HEK293 (cell line): ENCODE data around the gene LCN6.
"Not testable (repeated sequence)": the region's sequence is repeated elsewhere in the genome, so short reads cannot be mapped to it uniquely, and the experiment has no call there.

ENCODE experiments used
- CTCF ChIA-PET: fragments of 350-600 bp; formaldehyde crosslinking; extraction: SDS; loops from one replicate; lab custom pipeline; 2021; ENCODE audit warnings: antibody characterized with exemption; lab: Yijun Ruan, JAX
- POLR2A ChIA-PET: fragments of 300-600 bp; formaldehyde crosslinking; extraction: SDS; loops from one replicate; lab custom pipeline; 2020; ENCODE audit warnings: antibody characterized with exemption, inconsistent platforms; lab: Yijun Ruan, JAX
- H3K27ac ChIP-seq: fragments of 200-500 bp; sonication (Bioruptor generic); 2 replicates; pipeline ENCODE4 v1.5.1; 2014; ENCODE audit warnings: low read depth, low read length, control low read depth, inconsistent platforms; ENCODE audit errors: extremely low read depth
- H3K36me3 ChIP-seq, 2 experiments: fragments of 200-500 bp in 1 of 2; sonication (Bioruptor generic) in 1 of 2; 1 replicate in 1 of 2; 2 replicates in 1 of 2; pipeline ENCODE4 v1.5.1; 2014 to 2017; ENCODE audit warnings: inconsistent platforms in 2 of 2, low read length in 2 of 2; ENCODE audit not compliant: control insufficient read depth in 2 of 2, insufficient read depth in 1 of 2
- H3K4me1 ChIP-seq: fragments of 200-500 bp; sonication (Bioruptor generic); 2 replicates; pipeline ENCODE4 v1.5.1; 2014; ENCODE audit warnings: mild to moderate bottlenecking, low read length, inconsistent platforms; ENCODE audit not compliant: control insufficient read depth, insufficient read depth
- H3K4me3 ChIP-seq: 2 replicates; pipeline ENCODE4 v1.5.1; 2011; ENCODE audit warnings: low read depth, mild to moderate bottlenecking, control low read depth, low read length, moderate library complexity
- H3K9me3 ChIP-seq: fragments of 200-500 bp; sonication (Bioruptor generic); 2 replicates; pipeline ENCODE4 v1.5.1; 2014; ENCODE audit warnings: low read depth, low read length, inconsistent platforms; ENCODE audit not compliant: control insufficient read depth, insufficient read depth
- GLIS2 ChIP-seq: fragments of 450-650 bp; formaldehyde crosslinking; IDR thresholded peaks from 2 replicates; pipeline ENCODE4 v1.5.1; 2016; ENCODE audit warnings: missing biosample characterization, missing genetic modification characterization
- RBAK ChIP-seq: fragments of 450-650 bp; formaldehyde crosslinking; IDR thresholded peaks from 2 replicates; pipeline ENCODE4 v1.5.1; 2016; ENCODE audit warnings: missing biosample characterization, missing genetic modification characterization
- ZNF133 ChIP-seq: fragments of 450-650 bp; formaldehyde crosslinking; IDR thresholded peaks from 2 replicates; pipeline ENCODE4 v1.5.1; 2016; ENCODE audit warnings: missing biosample characterization, missing genetic modification characterization
- ZNF138 ChIP-seq: fragments of 450-650 bp; formaldehyde crosslinking; IDR thresholded peaks from 2 replicates; pipeline ENCODE4 v1.5.1; 2016; ENCODE audit warnings: missing biosample characterization, missing genetic modification characterization, borderline replicate concordance
- ZNF16 ChIP-seq: fragments of 450-650 bp; formaldehyde crosslinking; IDR thresholded peaks from 2 replicates; pipeline ENCODE4 v1.5.1; 2016; ENCODE audit warnings: low read depth, missing biosample characterization, missing genetic modification characterization
- ZNF24 ChIP-seq: fragments of 450-650 bp; formaldehyde crosslinking; IDR thresholded peaks from 2 replicates; pipeline ENCODE4 v1.5.1; 2016; ENCODE audit warnings: missing biosample characterization, missing genetic modification characterization
- ZNF280C ChIP-seq: fragments of 450-650 bp; formaldehyde crosslinking; IDR thresholded peaks from 2 replicates; pipeline ENCODE4 v1.5.1; 2016; ENCODE audit warnings: missing biosample characterization, missing genetic modification characterization
- ZNF610 ChIP-seq: fragments of 450-650 bp; formaldehyde crosslinking; IDR thresholded peaks from 2 replicates; pipeline ENCODE4 v1.5.1; 2016; ENCODE audit warnings: missing biosample characterization, missing genetic modification characterization, borderline replicate concordance
- ZNF629 ChIP-seq: fragments of 450-650 bp; formaldehyde crosslinking; IDR thresholded peaks from 2 replicates; pipeline ENCODE4 v1.5.1; 2017; ENCODE audit warnings: missing biosample characterization, missing genetic modification characterization
- ZNF639 ChIP-seq: fragments of 450-650 bp; formaldehyde crosslinking; IDR thresholded peaks from 2 replicates; pipeline ENCODE4 v1.5.1; 2016; ENCODE audit warnings: missing biosample characterization, missing genetic modification characterization
- ZSCAN23 ChIP-seq: fragments of 450-650 bp; formaldehyde crosslinking; IDR thresholded peaks from 2 replicates; pipeline ENCODE4 v1.5.1; 2016; ENCODE audit warnings: missing biosample characterization, missing genetic modification characterization
- TF ChIP-seq, protein P1 (sequence below): fragments of 450-650 bp; formaldehyde crosslinking; IDR thresholded peaks from 2 replicates; pipeline ENCODE4 v1.5.1; 2016; ENCODE audit warnings: missing biosample characterization, missing genetic modification characterization, borderline replicate concordance
- TF ChIP-seq, protein P2 (sequence below): fragments of 450-650 bp; formaldehyde crosslinking; IDR thresholded peaks from 2 replicates; pipeline ENCODE4 v1.5.1; 2016; ENCODE audit warnings: missing biosample characterization, missing genetic modification characterization, borderline replicate concordance
- TF ChIP-seq, protein P3 (sequence below): fragments of 450-650 bp; formaldehyde crosslinking; IDR thresholded peaks from 2 replicates; pipeline ENCODE4 v1.5.1; 2016; ENCODE audit warnings: missing biosample characterization, missing genetic modification characterization

Gene LCN6

DNA sequence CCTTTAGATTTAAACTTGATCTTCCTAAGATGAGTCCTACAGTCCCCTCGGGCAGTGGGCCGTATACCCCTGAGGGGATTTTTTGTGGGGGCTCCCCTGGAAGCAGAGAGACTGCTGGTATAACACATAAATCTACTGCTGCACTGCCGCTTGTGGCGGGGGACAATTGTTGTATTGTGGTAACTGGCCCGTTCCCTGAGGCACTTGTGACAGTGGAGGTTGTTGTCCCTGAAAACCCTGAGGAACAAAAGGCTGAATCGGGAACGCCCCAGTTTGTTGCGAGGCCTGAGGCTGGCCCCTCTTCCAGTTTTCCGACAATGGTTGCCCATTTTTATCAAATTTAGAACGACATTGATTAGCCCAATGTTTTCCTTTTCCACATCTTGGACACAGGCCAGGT is 38.1 kb upstream of the LCN6 start:
- Histone ChIP-seq H3K9me3 (no peaks in the 10 kb centered on the region), H3K4me3 (no peak overlapping the region), H3K27ac (no peak overlapping the region), H3K36me3 (no peaks in the 10 kb centered on the region), H3K4me1 (peaks cover 6% of the 10 kb centered on the region)
- no peak for TF ChIP-seq ZNF639 (tag by site-specific recombination)
- ChIA-PET POLR2A (interaction anchor here (1.6 kb wide), 1 partner anchor 249 kb away, joined by 4 read pairs; no protein-coding TSS in a partner anchor), CTCF (interaction anchor here (0.5 to 6.1 kb wide), 26 partner anchors 8 to 299 kb away, joined by 3 to 61 read pairs (median 4); partner anchors contain the start of genes ABCA2, MAMDC4 and NPDC1)

DNA sequence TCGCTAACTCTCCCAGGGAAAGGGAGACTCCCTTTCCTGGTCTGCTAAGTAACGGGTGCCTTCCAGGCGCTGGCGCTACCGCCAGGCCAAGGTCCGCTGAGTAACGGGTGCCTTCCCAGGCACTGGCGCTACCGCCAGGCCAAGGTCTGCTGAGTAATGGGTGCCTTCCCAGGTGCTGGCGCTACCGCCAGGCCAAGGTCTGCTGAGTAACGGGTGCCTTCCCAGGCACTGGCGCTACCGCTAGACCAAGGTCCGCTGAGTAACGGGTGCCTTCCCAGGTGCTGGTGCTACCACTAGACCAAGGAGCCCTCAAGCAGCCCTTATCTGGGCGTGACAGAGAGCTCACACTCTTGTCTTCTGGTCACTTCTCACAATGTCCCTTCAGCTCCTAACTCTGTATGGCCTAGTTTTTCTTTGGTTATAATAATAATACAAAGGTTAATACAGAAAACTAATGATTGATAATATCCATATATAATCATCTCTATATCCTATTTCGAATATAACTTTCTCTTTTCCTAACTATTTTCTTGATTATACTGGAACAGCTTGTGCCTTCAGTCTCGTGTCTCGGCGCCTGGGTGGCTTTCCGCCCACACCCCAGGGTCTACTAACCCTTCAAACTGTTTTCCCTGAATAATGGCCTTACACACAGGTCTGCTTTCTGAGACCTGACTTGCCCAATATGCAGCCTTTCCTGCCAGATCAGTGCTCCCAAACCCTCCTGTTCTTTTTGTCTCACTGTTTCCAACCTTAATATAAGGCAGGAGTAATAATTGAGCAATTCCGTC is 37.4 kb upstream of the LCN6 start:
- H3K36me3 ChIP-seq, H3K4me1 ChIP-seq, H3K4me3 ChIP-seq, H3K9me3 ChIP-seq, H3K27ac ChIP-seq: not testable (repeated sequence)
- ChIA-PET CTCF (interaction anchor here (0.7 to 6.1 kb wide), 12 partner anchors 8 to 272 kb away, joined by 3 to 61 read pairs (median 6); partner anchors contain the start of genes ABCA2 and LCN15), POLR2A (interaction anchor here (1.6 kb wide), 1 partner anchor 250 kb away, joined by 4 read pairs; no protein-coding TSS in a partner anchor)

DNA sequence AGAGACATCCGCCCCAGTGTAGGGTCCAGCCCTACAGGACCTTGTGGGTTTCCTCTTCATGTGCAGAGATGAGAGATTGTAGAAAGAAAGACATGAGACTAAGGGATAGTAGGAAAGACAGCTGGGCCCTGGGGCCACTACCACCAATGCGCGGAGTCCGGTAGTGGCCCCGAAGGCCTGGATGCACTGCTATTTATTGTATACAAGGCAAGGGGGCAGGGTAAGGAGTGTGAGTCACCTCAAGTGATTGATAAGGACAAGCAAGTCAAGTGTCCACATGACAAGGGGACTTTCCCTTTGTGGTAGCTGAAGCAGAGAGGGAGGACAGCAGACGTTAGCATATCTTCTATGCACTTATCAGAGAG is 36.7 kb upstream of the LCN6 start:
- peaks cover under 1% of the 10 kb centered on the region for H3K4me1 ChIP-seq
- H3K27ac ChIP-seq = no peak overlapping the region
- ChIA-PET CTCF (interaction anchor here (0.6 to 6.1 kb wide), 5 partner anchors 21 to 251 kb away, joined by 3 to 61 read pairs (median 6); partner anchors contain the start of gene LCN15), POLR2A (no interaction called here)
- H3K36me3 ChIP-seq = no peaks in the 10 kb centered on the region
- H3K9me3 ChIP-seq = no peaks in the 10 kb centered on the region
- no peak overlapping the region for H3K4me3 ChIP-seq
- TF ChIP-seq, protein P1, sequence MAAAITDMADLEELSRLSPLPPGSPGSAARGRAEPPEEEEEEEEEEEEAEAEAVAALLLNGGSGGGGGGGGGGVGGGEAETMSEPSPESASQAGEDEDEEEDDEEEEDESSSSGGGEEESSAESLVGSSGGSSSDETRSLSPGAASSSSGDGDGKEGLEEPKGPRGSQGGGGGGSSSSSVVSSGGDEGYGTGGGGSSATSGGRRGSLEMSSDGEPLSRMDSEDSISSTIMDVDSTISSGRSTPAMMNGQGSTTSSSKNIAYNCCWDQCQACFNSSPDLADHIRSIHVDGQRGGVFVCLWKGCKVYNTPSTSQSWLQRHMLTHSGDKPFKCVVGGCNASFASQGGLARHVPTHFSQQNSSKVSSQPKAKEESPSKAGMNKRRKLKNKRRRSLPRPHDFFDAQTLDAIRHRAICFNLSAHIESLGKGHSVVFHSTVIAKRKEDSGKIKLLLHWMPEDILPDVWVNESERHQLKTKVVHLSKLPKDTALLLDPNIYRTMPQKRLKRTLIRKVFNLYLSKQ (tag by site-specific recombination) = no peak
- no peak for TF ChIP-seq ZSCAN23 (tag by site-specific recombination)
- TF ChIP-seq RBAK (tag by site-specific recombination) = no peak
- no peak for TF ChIP-seq ZNF610 (tag by site-specific recombination)
- no peak for TF ChIP-seq ZNF138
- TF ChIP-seq GLIS2 (tag by site-specific recombination) = no peak
- no peak for TF ChIP-seq ZNF280C (tag by site-specific recombination)
- TF ChIP-seq ZNF24 (tag by site-specific recombination) = no peak
- TF ChIP-seq ZNF629 (tag by site-specific recombination) = no peak
- TF ChIP-seq, protein P2, sequence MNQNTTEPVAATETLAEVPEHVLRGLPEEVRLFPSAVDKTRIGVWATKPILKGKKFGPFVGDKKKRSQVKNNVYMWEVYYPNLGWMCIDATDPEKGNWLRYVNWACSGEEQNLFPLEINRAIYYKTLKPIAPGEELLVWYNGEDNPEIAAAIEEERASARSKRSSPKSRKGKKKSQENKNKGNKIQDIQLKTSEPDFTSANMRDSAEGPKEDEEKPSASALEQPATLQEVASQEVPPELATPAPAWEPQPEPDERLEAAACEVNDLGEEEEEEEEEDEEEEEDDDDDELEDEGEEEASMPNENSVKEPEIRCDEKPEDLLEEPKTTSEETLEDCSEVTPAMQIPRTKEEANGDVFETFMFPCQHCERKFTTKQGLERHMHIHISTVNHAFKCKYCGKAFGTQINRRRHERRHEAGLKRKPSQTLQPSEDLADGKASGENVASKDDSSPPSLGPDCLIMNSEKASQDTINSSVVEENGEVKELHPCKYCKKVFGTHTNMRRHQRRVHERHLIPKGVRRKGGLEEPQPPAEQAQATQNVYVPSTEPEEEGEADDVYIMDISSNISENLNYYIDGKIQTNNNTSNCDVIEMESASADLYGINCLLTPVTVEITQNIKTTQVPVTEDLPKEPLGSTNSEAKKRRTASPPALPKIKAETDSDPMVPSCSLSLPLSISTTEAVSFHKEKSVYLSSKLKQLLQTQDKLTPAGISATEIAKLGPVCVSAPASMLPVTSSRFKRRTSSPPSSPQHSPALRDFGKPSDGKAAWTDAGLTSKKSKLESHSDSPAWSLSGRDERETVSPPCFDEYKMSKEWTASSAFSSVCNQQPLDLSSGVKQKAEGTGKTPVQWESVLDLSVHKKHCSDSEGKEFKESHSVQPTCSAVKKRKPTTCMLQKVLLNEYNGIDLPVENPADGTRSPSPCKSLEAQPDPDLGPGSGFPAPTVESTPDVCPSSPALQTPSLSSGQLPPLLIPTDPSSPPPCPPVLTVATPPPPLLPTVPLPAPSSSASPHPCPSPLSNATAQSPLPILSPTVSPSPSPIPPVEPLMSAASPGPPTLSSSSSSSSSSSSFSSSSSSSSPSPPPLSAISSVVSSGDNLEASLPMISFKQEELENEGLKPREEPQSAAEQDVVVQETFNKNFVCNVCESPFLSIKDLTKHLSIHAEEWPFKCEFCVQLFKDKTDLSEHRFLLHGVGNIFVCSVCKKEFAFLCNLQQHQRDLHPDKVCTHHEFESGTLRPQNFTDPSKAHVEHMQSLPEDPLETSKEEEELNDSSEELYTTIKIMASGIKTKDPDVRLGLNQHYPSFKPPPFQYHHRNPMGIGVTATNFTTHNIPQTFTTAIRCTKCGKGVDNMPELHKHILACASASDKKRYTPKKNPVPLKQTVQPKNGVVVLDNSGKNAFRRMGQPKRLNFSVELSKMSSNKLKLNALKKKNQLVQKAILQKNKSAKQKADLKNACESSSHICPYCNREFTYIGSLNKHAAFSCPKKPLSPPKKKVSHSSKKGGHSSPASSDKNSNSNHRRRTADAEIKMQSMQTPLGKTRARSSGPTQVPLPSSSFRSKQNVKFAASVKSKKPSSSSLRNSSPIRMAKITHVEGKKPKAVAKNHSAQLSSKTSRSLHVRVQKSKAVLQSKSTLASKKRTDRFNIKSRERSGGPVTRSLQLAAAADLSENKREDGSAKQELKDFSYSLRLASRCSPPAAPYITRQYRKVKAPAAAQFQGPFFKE = no peak
- TF ChIP-seq, protein P3, sequence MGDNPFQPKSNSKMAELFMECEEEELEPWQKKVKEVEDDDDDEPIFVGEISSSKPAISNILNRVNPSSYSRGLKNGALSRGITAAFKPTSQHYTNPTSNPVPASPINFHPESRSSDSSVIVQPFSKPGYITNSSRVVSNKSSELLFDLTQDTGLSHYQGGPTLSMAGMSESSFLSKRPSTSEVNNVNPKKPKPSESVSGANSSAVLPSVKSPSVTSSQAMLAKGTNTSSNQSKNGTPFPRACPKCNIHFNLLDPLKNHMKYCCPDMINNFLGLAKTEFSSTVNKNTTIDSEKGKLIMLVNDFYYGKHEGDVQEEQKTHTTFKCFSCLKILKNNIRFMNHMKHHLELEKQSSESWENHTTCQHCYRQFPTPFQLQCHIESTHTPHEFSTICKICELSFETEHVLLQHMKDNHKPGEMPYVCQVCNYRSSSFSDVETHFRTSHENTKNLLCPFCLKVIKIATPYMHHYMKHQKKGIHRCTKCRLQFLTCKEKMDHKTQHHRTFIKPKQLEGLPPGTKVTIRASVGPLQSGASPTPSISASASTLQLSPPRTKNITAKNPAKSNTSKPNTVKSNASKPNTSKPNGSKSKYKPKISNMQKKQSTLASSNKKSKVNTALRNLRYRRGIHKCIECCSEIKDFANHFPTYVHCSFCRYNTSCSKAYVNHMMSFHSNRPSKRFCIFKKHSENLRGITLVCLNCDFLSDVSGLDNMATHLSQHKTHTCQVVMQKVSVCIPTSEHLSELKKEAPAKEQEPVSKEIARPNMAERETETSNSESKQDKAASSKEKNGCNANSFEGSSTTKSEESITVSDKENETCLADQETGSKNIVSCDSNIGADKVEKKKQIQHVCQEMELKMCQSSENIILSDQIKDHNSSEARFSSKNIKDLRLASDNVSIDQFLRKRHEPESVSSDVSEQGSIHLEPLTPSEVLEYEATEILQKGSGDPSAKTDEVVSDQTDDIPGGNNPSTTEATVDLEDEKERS (tag by site-specific recombination) = no peak
- no peak for TF ChIP-seq ZNF16 (tag by site-specific recombination)
- no peak for TF ChIP-seq ZNF133 (tag by site-specific recombination)
